ENCODE results near the gene FAM89A. TPM values are rescaled to one million over a fixed set of nuclear protein-coding genes. Genes with fewer than 3 reads are reported as not detected.
A peak's percentile ranks its signal among the peaks of the same experiment; 100 is the strongest.

Gene FAM89A
- total RNA-seq, 1 donor from 2014 or later: 48.0 TPM

- peak; percentile 30 for DNase-seq (ENCODE audit: low spot score)
- Mint-ChIP-seq H3K27me3 (ENCODE audit: unreplicated experiment) (peaks cover 6% of the 10 kb centered on the region), H3K27ac (ENCODE audit: unreplicated experiment) (peak overlapping the region; percentile 97), H3K9me3 (ENCODE audit: unreplicated experiment) (no peaks in the 10 kb centered on the region), H3K36me3 (ENCODE audit: low read depth, unreplicated experiment) (peaks cover 8% of the 10 kb centered on the region), H3K4me1 (ENCODE audit: unreplicated experiment) (peaks cover 44% of the 10 kb centered on the region), H3K4me3 (ENCODE audit: unreplicated experiment) (peak overlapping the region; percentile 98)
- TF ChIP-seq CTCF (IDR thresholded peaks at IDR 0.05; ENCODE audit: unreplicated experiment): no peak
Observed at GRCh38 chr1:230977761-230978490, 62.1 kb downstream of the FAM89A start.

- Mint-ChIP-seq H3K36me3 (ENCODE audit: low read depth, unreplicated experiment) (peaks cover 8% of the 10 kb centered on the region), H3K27me3 (ENCODE audit: unreplicated experiment) (peaks cover 6% of the 10 kb centered on the region), H3K4me1 (ENCODE audit: unreplicated experiment) (peaks cover 52% of the 10 kb centered on the region), H3K27ac (ENCODE audit: unreplicated experiment) (peak overlapping the region; percentile 97), H3K9me3 (ENCODE audit: unreplicated experiment) (no peaks in the 10 kb centered on the region), H3K4me3 (ENCODE audit: unreplicated experiment) (peak overlapping the region; percentile 98)
- no peak for TF ChIP-seq CTCF (IDR thresholded peaks at IDR 0.05; ENCODE audit: unreplicated experiment)
- no peak for DNase-seq (ENCODE audit: low spot score)
Observed at GRCh38 chr1:230976825-230977747, 63.0 kb downstream of the FAM89A start.

GRCh38 chr1:230976360-230976759 is 63.7 kb downstream of the FAM89A start:
- Mint-ChIP-seq H3K4me1 (ENCODE audit: unreplicated experiment) (peaks cover 59% of the 10 kb centered on the region), H3K27me3 (ENCODE audit: unreplicated experiment) (peaks cover 6% of the 10 kb centered on the region), H3K4me3 (ENCODE audit: unreplicated experiment) (no peak overlapping the region), H3K36me3 (ENCODE audit: low read depth, unreplicated experiment) (peaks cover 8% of the 10 kb centered on the region), H3K9me3 (ENCODE audit: unreplicated experiment) (no peaks in the 10 kb centered on the region), H3K27ac (ENCODE audit: unreplicated experiment) (peak overlapping the region; percentile 81)
- TF ChIP-seq CTCF (IDR thresholded peaks at IDR 0.05; ENCODE audit: unreplicated experiment): no peak
- DNase-seq (ENCODE audit: low spot score): no peak

- peaks cover 60% of the 10 kb centered on the region for H3K4me1 Mint-ChIP-seq (ENCODE audit: unreplicated experiment)
- no peaks in the 10 kb centered on the region for H3K9me3 Mint-ChIP-seq (ENCODE audit: unreplicated experiment)
- peaks cover 6% of the 10 kb centered on the region for H3K27me3 Mint-ChIP-seq (ENCODE audit: unreplicated experiment)
- no peak for DNase-seq (ENCODE audit: low spot score)
- H3K4me3 Mint-ChIP-seq (ENCODE audit: unreplicated experiment): no peak overlapping the region
- peaks cover 8% of the 10 kb centered on the region for H3K36me3 Mint-ChIP-seq (ENCODE audit: low read depth, unreplicated experiment)
- TF ChIP-seq CTCF (IDR thresholded peaks at IDR 0.05; ENCODE audit: unreplicated experiment): no peak
- no peak overlapping the region for H3K27ac Mint-ChIP-seq (ENCODE audit: unreplicated experiment)
Observed at GRCh38 chr1:230975636-230976035, 64.4 kb downstream of the FAM89A start.
